Esophagus muscularis mucosa (tissue), 4 donors: ENCODE measurements around the gene PTER.

Experiments
- EP300 ChIP-seq: sonication (generic); formaldehyde crosslinking; IDR thresholded peaks from one replicate; pipeline ENCODE4 v1.6.1; 2017; ENCODE audit warnings: antibody characterized with exemption
- POLR2A ChIP-seq: fragments of 450-650 bp; IDR thresholded peaks from one replicate; pipeline ENCODE4 v1.6.1; 2017; ENCODE audit warnings: antibody characterized with exemption, moderate library complexity, mild to moderate bottlenecking, low read depth
- POLR2AphosphoS5 ChIP-seq, 2 donors: sonication (generic); formaldehyde crosslinking; IDR thresholded peaks; one replicate each; pipeline ENCODE4 v1.6.1; 2017; ENCODE audit warnings: antibody characterized with exemption in 2 of 2
- TF ChIP-seq, protein P1 (sequence below), 3 experiments: fragments of 200-600 bp in 2 of 3; fragments of 450-650 bp in 1 of 3; sonication (generic) in 2 of 3; IDR thresholded peaks; one replicate each; pipeline ENCODE4 v1.5.1; 2017 to 2019; ENCODE audit warnings: antibody characterized with exemption in 3 of 3, mild to moderate bottlenecking in 2 of 3, moderate library complexity in 1 of 3

DNA sequence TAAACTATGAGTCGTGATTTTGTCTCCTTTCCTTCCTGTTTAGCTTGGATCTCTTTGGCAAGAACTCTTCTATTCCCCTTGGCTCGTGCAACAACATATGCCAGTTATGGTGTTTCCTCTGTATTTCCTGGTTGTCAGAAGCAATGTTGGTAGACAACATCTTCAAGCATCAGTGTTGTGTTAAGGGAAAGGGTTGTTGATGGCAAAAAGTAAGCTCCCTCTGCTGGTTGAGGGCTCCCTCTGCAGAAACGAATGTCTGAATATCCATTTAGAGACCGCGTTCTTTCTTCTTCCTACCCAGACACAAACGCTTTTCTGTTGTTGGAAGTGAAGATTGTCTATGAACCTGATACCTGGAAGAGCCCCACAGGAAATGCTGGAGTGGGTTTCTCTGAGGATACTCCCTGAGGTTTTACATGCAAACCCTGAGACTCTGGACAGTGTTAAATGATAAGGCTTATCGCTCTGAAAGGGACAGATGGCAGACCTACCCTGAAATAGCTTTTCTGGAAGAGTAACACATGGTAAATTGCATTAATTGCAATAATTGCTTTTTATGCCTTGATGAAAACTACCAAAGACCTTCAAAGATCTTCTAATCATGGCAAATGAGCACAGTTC, 108.4 kb downstream of the PTER start:
- TF ChIP-seq, protein P1, sequence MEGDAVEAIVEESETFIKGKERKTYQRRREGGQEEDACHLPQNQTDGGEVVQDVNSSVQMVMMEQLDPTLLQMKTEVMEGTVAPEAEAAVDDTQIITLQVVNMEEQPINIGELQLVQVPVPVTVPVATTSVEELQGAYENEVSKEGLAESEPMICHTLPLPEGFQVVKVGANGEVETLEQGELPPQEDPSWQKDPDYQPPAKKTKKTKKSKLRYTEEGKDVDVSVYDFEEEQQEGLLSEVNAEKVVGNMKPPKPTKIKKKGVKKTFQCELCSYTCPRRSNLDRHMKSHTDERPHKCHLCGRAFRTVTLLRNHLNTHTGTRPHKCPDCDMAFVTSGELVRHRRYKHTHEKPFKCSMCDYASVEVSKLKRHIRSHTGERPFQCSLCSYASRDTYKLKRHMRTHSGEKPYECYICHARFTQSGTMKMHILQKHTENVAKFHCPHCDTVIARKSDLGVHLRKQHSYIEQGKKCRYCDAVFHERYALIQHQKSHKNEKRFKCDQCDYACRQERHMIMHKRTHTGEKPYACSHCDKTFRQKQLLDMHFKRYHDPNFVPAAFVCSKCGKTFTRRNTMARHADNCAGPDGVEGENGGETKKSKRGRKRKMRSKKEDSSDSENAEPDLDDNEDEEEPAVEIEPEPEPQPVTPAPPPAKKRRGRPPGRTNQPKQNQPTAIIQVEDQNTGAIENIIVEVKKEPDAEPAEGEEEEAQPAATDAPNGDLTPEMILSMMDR (IDR thresholded peaks at IDR 0.05), result peak; percentile 17 to 49 (median 27)
- TF ChIP-seq POLR2A, result no peak
- no peak for TF ChIP-seq POLR2AphosphoS5 (IDR thresholded peaks at IDR 0.05)
- no peak for TF ChIP-seq EP300
